SK-N-MC (cell line): ENCODE results near the gene MSL3.

Experiments
- DNase-seq: peaks from one replicate; pipeline ENCODE4 v3.0.0-alpha.2; 2011; ENCODE audit warnings: low read depth, low spot score
- H3K27ac ChIP-seq: fragments of 200-600 bp; sonication (generic); 2 replicates; pipeline ENCODE4 v1.5.1; 2016; ENCODE audit warnings: mixed run types
- H3K36me3 ChIP-seq: fragments of 200-600 bp; sonication (generic); 2 replicates; pipeline ENCODE4 v1.6.1; 2017; ENCODE audit warnings: antibody characterized with exemption, low read length, mixed read lengths; ENCODE audit not compliant: insufficient read depth
- H3K4me3 ChIP-seq: fragments of 200-600 bp; sonication (generic); 2 replicates; pipeline ENCODE4 v1.5.1; 2016
- H3K9ac ChIP-seq: fragments of 200-600 bp; sonication (generic); 2 replicates; pipeline ENCODE4 v1.8.0; 2017; ENCODE audit warnings: mixed run types, mixed read lengths; ENCODE audit not compliant: insufficient read length
- H3K9me3 ChIP-seq: fragments of 200-600 bp; sonication (generic); 2 replicates; pipeline ENCODE4 v1.6.1; 2017; ENCODE audit warnings: low read depth, mild to moderate bottlenecking, antibody characterized with exemption, low read length, moderate library complexity, mixed read lengths
- EZH2 ChIP-seq: fragments of 200-600 bp; sonication (generic); IDR thresholded peaks from one replicate; pipeline ENCODE4 v1.6.1; 2017; ENCODE audit warnings: antibody characterized with exemption
- FOXP2 ChIP-seq: optimal IDR thresholded peaks from 2 replicates; pipeline ENCODE3; 2011; ENCODE audit warnings: mild to moderate bottlenecking, moderate library complexity; ENCODE audit not compliant: insufficient read depth; ENCODE audit errors: extremely low read length, control extremely low read depth
- POLR2AphosphoS5 ChIP-seq: IDR thresholded peaks from 2 replicates; pipeline ENCODE4 v1.6.1; 2012; ENCODE audit warnings: mild to moderate bottlenecking, low read depth, low read length, borderline replicate concordance

The MSL3 gene

GRCh38 chrX:11741574-11741973, 16.5 kb upstream of the MSL3 start:
- Histone ChIP-seq H3K36me3 (no peaks in the 10 kb centered on the region), H3K27ac (no peak overlapping the region), H3K4me3 (no peak overlapping the region), H3K9ac (no peak overlapping the region), H3K9me3 (no peaks in the 10 kb centered on the region)
- no peak for DNase-seq
- TF ChIP-seq FOXP2 (no peak), EZH2 (no peak), POLR2AphosphoS5 (no peak)

GRCh38 chrX:11745881-11746280, 12.2 kb upstream of the MSL3 start:
- Histone ChIP-seq H3K27ac (no peak overlapping the region), H3K9ac (no peak overlapping the region)

GRCh38 chrX:11750046-11750445, 8.0 kb upstream of the MSL3 start:
- no peak for DNase-seq
- Histone ChIP-seq H3K9ac (no peak overlapping the region), H3K9me3 (no peaks in the 10 kb centered on the region), H3K4me3 (no peak overlapping the region), H3K36me3 (no peaks in the 10 kb centered on the region), H3K27ac (no peak overlapping the region)
- no peak for TF ChIP-seq POLR2AphosphoS5
- no peak for TF ChIP-seq FOXP2
- no peak for TF ChIP-seq EZH2

More at GRCh38 chrX:11745881-11746280, 12.2 kb upstream of the MSL3 start:
- H3K4me3 ChIP-seq, result no peak overlapping the region
- no peak for TF ChIP-seq EZH2
- no peak for TF ChIP-seq FOXP2
- no peak for TF ChIP-seq POLR2AphosphoS5
- DNase-seq, result no peak
- no peaks in the 10 kb centered on the region for H3K9me3 ChIP-seq
- H3K36me3 ChIP-seq, result no peaks in the 10 kb centered on the region

- H3K9ac ChIP-seq, result no peak overlapping the region
- TF ChIP-seq EZH2 (no peak), POLR2AphosphoS5 (no peak), FOXP2 (no peak)
- DNase-seq, result no peak
- no peak overlapping the region for H3K27ac ChIP-seq
- no peak overlapping the region for H3K4me3 ChIP-seq
- no peaks in the 10 kb centered on the region for H3K36me3 ChIP-seq
- H3K9me3 ChIP-seq, result no peaks in the 10 kb centered on the region
Measured at GRCh38 chrX:11750694-11751093, 7.3 kb upstream of the MSL3 start.

- DNase-seq, result no peak
- Histone ChIP-seq H3K4me3 (no peak overlapping the region), H3K9me3 (no peaks in the 10 kb centered on the region), H3K9ac (no peak overlapping the region), H3K27ac (no peak overlapping the region), H3K36me3 (no peaks in the 10 kb centered on the region)
- no peak for TF ChIP-seq FOXP2
- TF ChIP-seq POLR2AphosphoS5, result no peak
Measured at GRCh38 chrX:11751261-11751660, 6.8 kb upstream of the MSL3 start.

- H3K27ac ChIP-seq, result no peak overlapping the region
- H3K9me3 ChIP-seq, result no peaks in the 10 kb centered on the region
- no peak for DNase-seq
- no peak overlapping the region for H3K9ac ChIP-seq
- H3K4me3 ChIP-seq, result no peak overlapping the region
- TF ChIP-seq FOXP2 (no peak), EZH2 (no peak), POLR2AphosphoS5 (no peak)
- no peaks in the 10 kb centered on the region for H3K36me3 ChIP-seq
Measured at GRCh38 chrX:11753668-11754067, 4.4 kb upstream of the MSL3 start.

GRCh38 chrX:11754958-11755645, 2.9 kb upstream of the MSL3 start:
- Histone ChIP-seq H3K4me3 (no peak overlapping the region), H3K9ac (no peak overlapping the region), H3K9me3 (no peaks in the 10 kb centered on the region), H3K27ac (no peak overlapping the region), H3K36me3 (no peaks in the 10 kb centered on the region)
- TF ChIP-seq FOXP2 (no peak), POLR2AphosphoS5 (no peak), EZH2 (no peak)
- no peak for DNase-seq

GRCh38 chrX:11755724-11756123, 2.3 kb upstream of the MSL3 start:
- no peaks in the 10 kb centered on the region for H3K36me3 ChIP-seq
- no peak overlapping the region for H3K9ac ChIP-seq
- no peak overlapping the region for H3K27ac ChIP-seq
- H3K9me3 ChIP-seq, result no peaks in the 10 kb centered on the region
- no peak overlapping the region for H3K4me3 ChIP-seq
- no peak for DNase-seq
- TF ChIP-seq EZH2 (no peak), POLR2AphosphoS5 (no peak), FOXP2 (no peak)

- no peak for DNase-seq
- TF ChIP-seq POLR2AphosphoS5 (no peak), FOXP2 (no peak), EZH2 (no peak)
- Histone ChIP-seq H3K4me3 (no peak overlapping the region), H3K36me3 (no peaks in the 10 kb centered on the region), H3K27ac (no peak overlapping the region), H3K9me3 (no peaks in the 10 kb centered on the region), H3K9ac (no peak overlapping the region)
Measured at GRCh38 chrX:11756354-11757318, 1.4 kb upstream of the MSL3 start.
